Heart left ventricle (tissue), 13 donors: Measurements from ENCODE around the gene MALL.

Experiments
- CTCF ChIP-seq, 12 donors: fragments of 200-600 bp; sonication (generic) in 4 of 12; IDR thresholded peaks; one replicate each; pipeline versions ENCODE4 v1.5.0 to v1.8.0; 2018 to 2022; ENCODE audit warnings: antibody characterized with exemption in 12 of 12, mild to moderate bottlenecking in 5 of 12
- POLR2A ChIP-seq, 2 donors: fragments of 450-650 bp; IDR thresholded peaks; one replicate each; pipeline ENCODE4 v1.6.1; 2017; ENCODE audit warnings: antibody characterized with exemption in 2 of 2, mild to moderate bottlenecking in 2 of 2, moderate library complexity in 2 of 2
- donor health status: ischemic (EF 13 %, LVEDD 7.1; RV severe dilation, severe dysfunction).
- donor health status: DM: no; HTN: yes; CAD: no.
- donor health status: DM: no; HTN: no; CAD: no.
- donor health status: ischemic (EF 25% LVEDD 6.9; RV normal size, moderate dysfunction).
- donor health status: ischemic (EF 25% LVEDD 5.7; RV mildly dilated, moderate dysfunction).
- donor health status: ischemic (EF 35%, LVEDD 5.7; RV mildly dilated, moderate dysfunction).
- donor health status: nonischemic (EF 11% LVEDD 7.7; RV severe dilation, severe dysfunction).
- donor health status: DM: yes; HTN: yes; CAD: no.
- donor health status: PGD.
- donor health status: ischemic (EF 29% LVEDD 5.4; RV normal size, mild dysfunction).
- donor health status: nonischemic (EF 23%, LVEDD 6.1; RV moderate dilation, normal function).

GRCh38 chr2:110152943-110153342 lies 37.3 kb upstream of the MALL start:
- no peak for TF ChIP-seq CTCF (IDR thresholded peaks at IDR 0.05)
- no peak for TF ChIP-seq POLR2A (IDR thresholded peaks at IDR 0.05)
